ENCODE measurements around the gene MAK. TPM values are rescaled to one million over a fixed set of nuclear protein-coding genes. Genes with fewer than 3 reads are reported as not detected.

Gene MAK
- total and polyA plus RNA-seq, 4 donors: 0.02 to 0.26 (median 0.13) TPM

DNA sequence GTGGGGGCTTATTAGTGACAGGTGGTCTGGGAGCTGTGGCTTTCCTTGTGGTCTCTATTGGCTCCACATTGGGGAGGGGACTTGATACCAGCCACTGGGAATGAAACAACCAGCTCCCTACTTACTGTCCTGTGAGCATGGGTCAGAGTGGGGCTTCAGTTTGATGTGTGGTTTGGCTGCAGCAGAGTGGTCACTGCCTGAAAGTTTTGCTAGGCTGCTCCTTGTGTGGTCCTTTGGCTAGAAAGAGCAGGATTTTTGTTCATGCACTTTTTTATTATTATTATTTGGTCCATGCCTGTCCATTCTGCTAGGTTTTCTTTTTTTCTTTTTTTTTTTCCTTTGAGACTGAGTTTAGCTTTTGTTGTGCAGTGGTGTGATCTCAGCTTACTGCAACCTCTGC, 98.3 kb downstream of the MAK start:
- Histone ChIP-seq H3K27ac (ENCODE audit: low read depth in 1 of 2, low read length in 2 of 2) (no peak overlapping the region), H3K4me3 (ENCODE audit: low read depth in 1 of 3, low read length in 3 of 3) (no peak overlapping the region), H3K9me3 (ENCODE audit: control insufficient read depth in 4 of 4, low read length in 3 of 4) (no peaks in the 10 kb centered on the region), H3K27me3 (ENCODE audit: control insufficient read depth in 4 of 4, insufficient read depth in 4 of 4, low read length in 3 of 4) (no peaks in the 10 kb centered on the region), H3K4me1 (ENCODE audit: control insufficient read depth in 4 of 4, insufficient read depth in 4 of 4, low read length in 3 of 4) (no peaks in the 10 kb centered on the region), H3K9ac (ENCODE audit: low read depth in 1 of 2, low read length in 2 of 2) (no peak overlapping the region), H3K36me3 (ENCODE audit: control insufficient read depth in 4 of 4, insufficient read depth in 3 of 4, low read depth in 1 of 4, low read length in 3 of 4) (no peaks in the 10 kb centered on the region)
- no peak for DNase-seq (ENCODE audit: low spot score)
- TF ChIP-seq HNF4G (IDR thresholded peaks at IDR 0.05) (no peak), RXRA (IDR thresholded peaks at IDR 0.05) (no peak), GABPA (IDR thresholded peaks at IDR 0.05 in 1 of 2, conservative IDR thresholded peaks at IDR 0.05 in 1 of 2) (no peak), JUND (IDR thresholded peaks at IDR 0.05) (no peak)
- TF ChIP-seq, protein P1, sequence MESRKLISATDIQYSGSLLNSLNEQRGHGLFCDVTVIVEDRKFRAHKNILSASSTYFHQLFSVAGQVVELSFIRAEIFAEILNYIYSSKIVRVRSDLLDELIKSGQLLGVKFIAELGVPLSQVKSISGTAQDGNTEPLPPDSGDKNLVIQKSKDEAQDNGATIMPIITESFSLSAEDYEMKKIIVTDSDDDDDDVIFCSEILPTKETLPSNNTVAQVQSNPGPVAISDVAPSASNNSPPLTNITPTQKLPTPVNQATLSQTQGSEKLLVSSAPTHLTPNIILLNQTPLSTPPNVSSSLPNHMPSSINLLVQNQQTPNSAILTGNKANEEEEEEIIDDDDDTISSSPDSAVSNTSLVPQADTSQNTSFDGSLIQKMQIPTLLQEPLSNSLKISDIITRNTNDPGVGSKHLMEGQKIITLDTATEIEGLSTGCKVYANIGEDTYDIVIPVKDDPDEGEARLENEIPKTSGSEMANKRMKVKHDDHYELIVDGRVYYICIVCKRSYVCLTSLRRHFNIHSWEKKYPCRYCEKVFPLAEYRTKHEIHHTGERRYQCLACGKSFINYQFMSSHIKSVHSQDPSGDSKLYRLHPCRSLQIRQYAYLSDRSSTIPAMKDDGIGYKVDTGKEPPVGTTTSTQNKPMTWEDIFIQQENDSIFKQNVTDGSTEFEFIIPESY (IDR thresholded peaks at IDR 0.05): no peak

DNA sequence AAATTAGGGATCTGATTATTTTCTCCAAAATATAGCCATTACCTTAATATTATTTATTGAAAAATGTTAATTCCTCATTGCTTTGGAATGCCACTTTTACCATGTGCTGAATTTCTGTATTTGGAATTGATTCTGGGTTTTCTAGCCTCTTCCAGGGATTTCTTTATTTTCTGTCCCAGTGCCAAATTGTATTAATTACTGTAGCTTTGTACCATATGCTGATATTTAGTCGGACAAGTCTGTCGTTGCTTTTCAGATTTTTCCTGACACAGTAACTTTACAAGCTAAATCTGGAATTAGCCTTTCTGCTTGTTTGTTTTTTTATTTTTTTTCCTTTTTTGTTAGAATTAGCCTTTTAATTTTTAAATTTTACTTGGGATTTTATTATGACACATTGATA, 101.6 kb downstream of the MAK start:
- Histone ChIP-seq H3K27ac (ENCODE audit: low read depth in 1 of 2, low read length in 2 of 2) (no peak overlapping the region), H3K4me3 (ENCODE audit: low read depth in 1 of 3, low read length in 3 of 3) (no peak overlapping the region), H3K9ac (ENCODE audit: low read depth in 1 of 2, low read length in 2 of 2) (no peak overlapping the region), H3K27me3 (ENCODE audit: control insufficient read depth in 4 of 4, insufficient read depth in 4 of 4, low read length in 3 of 4) (no peaks in the 10 kb centered on the region), H3K9me3 (ENCODE audit: control insufficient read depth in 4 of 4, low read length in 3 of 4) (no peaks in the 10 kb centered on the region), H3K36me3 (ENCODE audit: control insufficient read depth in 4 of 4, insufficient read depth in 3 of 4, low read depth in 1 of 4, low read length in 3 of 4) (peaks cover 0 to 16% (median 9%) of the 10 kb centered on the region in 4 donors), H3K4me1 (ENCODE audit: control insufficient read depth in 4 of 4, insufficient read depth in 4 of 4, low read length in 3 of 4) (no peaks in the 10 kb centered on the region)
- no peak for TF ChIP-seq REST (IDR thresholded peaks at IDR 0.05)
- no peak for TF ChIP-seq GABPA (IDR thresholded peaks at IDR 0.05 in 1 of 2, conservative IDR thresholded peaks at IDR 0.05 in 1 of 2)
- 91% methylated on average over 2 of the region's 2 CpGs for WGBS
- no peak for DNase-seq (ENCODE audit: low spot score)

- H3K27ac ChIP-seq (ENCODE audit: low read depth in 1 of 2, low read length in 2 of 2): no peak overlapping the region
- TF ChIP-seq FOXA2 (IDR thresholded peaks at IDR 0.05) (no peak), TAF1 (conservative IDR thresholded peaks at IDR 0.05) (no peak), YY1 (IDR thresholded peaks at IDR 0.05) (no peak), RAD21 (IDR thresholded peaks at IDR 0.05) (no peak), HNF4G (IDR thresholded peaks at IDR 0.05) (no peak), GABPA (IDR thresholded peaks at IDR 0.05 in 1 of 2, conservative IDR thresholded peaks at IDR 0.05 in 1 of 2) (no peak), ATF3 (IDR thresholded peaks at IDR 0.05) (no peak), FOXA1 (IDR thresholded peaks at IDR 0.05) (no peak)
- TF ChIP-seq, protein P1 (IDR thresholded peaks at IDR 0.05): no peak
- H3K9ac ChIP-seq (ENCODE audit: low read depth in 1 of 2, low read length in 2 of 2): no peak overlapping the region
- H3K36me3 ChIP-seq (ENCODE audit: control insufficient read depth in 4 of 4, insufficient read depth in 3 of 4, low read depth in 1 of 4, low read length in 3 of 4): peaks cover 5 to 36% (median 21%) of the 10 kb centered on the region in 4 donors
- H3K4me3 ChIP-seq (ENCODE audit: low read depth in 1 of 3, low read length in 3 of 3): no peak overlapping the region
- no peak for DNase-seq (ENCODE audit: low spot score)
- WGBS: 98% methylated on average over 3 of the region's 3 CpGs
- no peaks in the 10 kb centered on the region for H3K4me1 ChIP-seq (ENCODE audit: control insufficient read depth in 4 of 4, insufficient read depth in 4 of 4, low read length in 3 of 4)
- H3K27me3 ChIP-seq (ENCODE audit: control insufficient read depth in 4 of 4, insufficient read depth in 4 of 4, low read length in 3 of 4): no peaks in the 10 kb centered on the region
- H3K9me3 ChIP-seq (ENCODE audit: control insufficient read depth in 4 of 4, low read length in 3 of 4): no peaks in the 10 kb centered on the region
Observed at GRCh38 chr6:10733863-10734262, 104.5 kb downstream of the MAK start.

Measured in liver (tissue), 9 donors.